ENCODE measurements around the gene NDOR1. TPM values are rescaled to one million over a fixed set of nuclear protein-coding genes. Genes with fewer than 3 reads are reported as not detected.

NDOR1 gene
- polyA plus RNA-seq, 2 of the 4 experiments (the other 2 are of a cell fraction), result 5.6 to 19.5 TPM

DNA sequence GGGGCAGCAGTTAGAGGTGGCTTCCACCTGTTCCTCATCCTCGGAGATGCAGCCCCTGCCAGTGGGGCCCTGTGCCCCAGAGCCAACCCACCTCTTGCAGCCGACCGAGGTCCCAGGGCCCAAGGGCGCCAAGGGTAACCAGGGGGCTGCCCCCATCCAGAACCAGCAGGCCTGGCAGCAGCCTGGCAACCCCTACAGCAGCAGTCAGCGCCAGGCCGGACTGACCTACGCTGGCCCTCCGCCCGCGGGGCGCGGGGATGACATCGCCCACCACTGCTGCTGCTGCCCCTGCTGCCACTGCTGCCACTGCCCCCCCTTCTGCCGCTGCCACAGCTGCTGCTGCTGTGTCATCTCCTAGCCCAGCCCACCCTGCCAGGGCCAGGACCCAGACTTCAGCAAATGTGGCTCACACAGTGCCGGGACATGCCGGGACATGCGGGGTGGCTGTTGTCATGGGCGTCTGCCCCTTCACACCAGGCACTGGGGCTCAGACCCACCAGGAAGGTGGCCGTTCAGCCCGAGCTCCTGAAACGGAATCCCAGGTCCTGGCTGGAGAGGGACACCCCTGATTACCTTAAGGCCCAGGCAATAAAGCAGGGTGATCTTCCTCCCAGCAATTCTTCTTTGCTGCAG, 20.3 kb downstream of the NDOR1 start:
- peak overlapping the region; percentile 63 to 89; a peak in 5 of 6 replicates for H3K27ac ChIP-seq
- H3K4me3 ChIP-seq, result no peak overlapping the region
- DNase-seq (ENCODE audit: low read depth in 1 of 2, low spot score in 1 of 2), result no peak
- H3K9me3 ChIP-seq, result no peaks in the 10 kb centered on the region
- peaks cover 69% of the 10 kb centered on the region for H3K4me1 ChIP-seq
- POLR2A ChIA-PET, result interaction anchor here (0.6 to 3.5 kb wide), 4 partner anchors 15 to 65 kb away, joined by 3 to 27 read pairs (median 18); partner anchors contain the start of genes ANAPC2, SSNA1, TPRN and TUBB4B
- H3K4me2 ChIP-seq, result no peak overlapping the region
- 100% methylated on average over 6 of the region's 21 CpGs for WGBS (ENCODE audit: missing lambda C conversion rate)
- FAIRE-seq, result no peak
- TF ChIP-seq NFE2L2 (conservative IDR thresholded peaks at IDR 0.05; ENCODE audit: low read length) (no peak), JUN (IDR thresholded peaks at IDR 0.05) (no peak)
- CTCF ChIA-PET, result interaction anchor here (1.0 to 10.1 kb wide), 24 partner anchors 9 to 299 kb away, joined by 3 to 113 read pairs (median 8); partner anchors contain the start of genes ANAPC2, LRRC26, MAN1B1 and NDOR1
- ATAC-seq, result no peak

DNA sequence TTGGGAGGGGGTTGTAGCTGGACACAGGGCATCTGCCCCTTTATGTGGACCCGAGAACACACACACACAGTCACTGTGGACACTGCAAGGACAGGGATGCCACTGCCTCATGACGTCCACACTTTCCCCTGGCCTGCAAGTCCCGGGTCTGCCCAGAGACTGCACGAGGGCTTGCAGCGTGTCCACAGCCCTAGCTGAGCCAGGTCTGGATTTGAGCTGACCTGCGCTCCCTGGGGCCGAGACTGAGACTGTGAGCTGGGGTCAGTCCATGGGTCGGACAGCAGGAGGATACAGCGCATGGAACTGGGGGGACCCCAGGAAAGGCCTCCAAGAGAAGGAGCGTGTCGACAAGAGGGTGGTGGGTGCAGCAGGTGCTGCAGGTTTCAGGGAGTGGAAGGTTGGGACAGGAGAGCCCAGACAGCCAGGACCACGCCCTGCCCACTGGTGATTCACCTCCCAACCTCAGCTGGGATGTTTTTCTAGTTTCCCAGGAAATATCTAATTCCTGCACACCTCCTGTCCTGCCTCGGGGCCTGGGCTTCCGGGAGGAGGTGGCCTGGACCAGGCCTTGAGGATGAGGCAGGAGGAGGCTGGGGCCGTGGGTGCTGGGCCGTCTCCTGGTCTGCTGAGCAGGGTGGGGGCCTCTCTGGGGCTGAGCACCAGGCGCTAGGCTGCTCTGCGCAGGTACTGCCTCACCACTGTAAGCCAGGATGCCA, 21.0 kb downstream of the NDOR1 start:
- Histone ChIP-seq H3K4me3 (no peak overlapping the region), H3K9me3 (no peaks in the 10 kb centered on the region), H3K4me2 (peak overlapping the region; percentile 77), H3K27ac (peak overlapping the region; percentile 63 to 89), H3K4me1 (peaks cover 68% of the 10 kb centered on the region)
- 69% methylated on average over 14 of the region's 18 CpGs for WGBS (ENCODE audit: missing lambda C conversion rate)
- FAIRE-seq (no peak), ATAC-seq (peak; percentile 2 to 11; a peak in 4 of 6 replicates), DNase-seq (ENCODE audit: low read depth in 1 of 2, low spot score in 1 of 2) (peak in 1 of 2 experiments; percentile 52)
- CTCF ChIA-PET, result interaction anchor here (0.6 to 10.1 kb wide), 37 partner anchors 10 to 440 kb away, joined by 3 to 113 read pairs (median 6); partner anchors contain the start of genes ANAPC2, LRRC26, MAN1B1 and NDOR1
- POLR2A ChIA-PET, result interaction anchor here (0.6 to 3.5 kb wide), 4 partner anchors 14 to 66 kb away, joined by 3 to 27 read pairs (median 6); partner anchors contain the start of genes ANAPC2, SSNA1 and TUBB4B
- no peak for TF ChIP-seq MYC (IDR thresholded peaks at IDR 0.05; ENCODE audit: borderline replicate concordance, low read length)
- TF ChIP-seq PHF8 (IDR thresholded peaks at IDR 0.05; ENCODE audit: borderline replicate concordance, low read depth), result no peak
- no peak for TF ChIP-seq EHMT2 (IDR thresholded peaks at IDR 0.05; ENCODE audit: low read depth)
- TF ChIP-seq ZC3H11A (IDR thresholded peaks at IDR 0.05), result no peak
- no peak for TF ChIP-seq ZSCAN20 (CRISPR knock-in tag; IDR thresholded peaks at IDR 0.05)
- TF ChIP-seq CHD2 (IDR thresholded peaks at IDR 0.05; ENCODE audit: low read length, partially characterized antibody), result no peak
- TF ChIP-seq SMC3 (IDR thresholded peaks at IDR 0.05), result no peak
- TF ChIP-seq, protein P1, sequence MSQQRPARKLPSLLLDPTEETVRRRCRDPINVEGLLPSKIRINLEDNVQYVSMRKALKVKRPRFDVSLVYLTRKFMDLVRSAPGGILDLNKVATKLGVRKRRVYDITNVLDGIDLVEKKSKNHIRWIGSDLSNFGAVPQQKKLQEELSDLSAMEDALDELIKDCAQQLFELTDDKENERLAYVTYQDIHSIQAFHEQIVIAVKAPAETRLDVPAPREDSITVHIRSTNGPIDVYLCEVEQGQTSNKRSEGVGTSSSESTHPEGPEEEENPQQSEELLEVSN (IDR thresholded peaks at IDR 0.05; ENCODE audit: borderline replicate concordance, low read depth), result no peak
- TF ChIP-seq HOXB5 (CRISPR knock-in tag; IDR thresholded peaks at IDR 0.05), result no peak
- TF ChIP-seq, protein P2, sequence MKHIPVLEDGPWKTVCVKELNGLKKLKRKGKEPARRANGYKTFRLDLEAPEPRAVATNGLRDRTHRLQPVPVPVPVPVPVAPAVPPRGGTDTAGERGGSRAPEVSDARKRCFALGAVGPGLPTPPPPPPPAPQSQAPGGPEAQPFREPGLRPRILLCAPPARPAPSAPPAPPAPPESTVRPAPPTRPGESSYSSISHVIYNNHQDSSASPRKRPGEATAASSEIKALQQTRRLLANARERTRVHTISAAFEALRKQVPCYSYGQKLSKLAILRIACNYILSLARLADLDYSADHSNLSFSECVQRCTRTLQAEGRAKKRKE (CRISPR knock-in tag; IDR thresholded peaks at IDR 0.05; ENCODE audit: low read depth), result no peak
- TF ChIP-seq RNF2 (IDR thresholded peaks at IDR 0.05; ENCODE audit: borderline replicate concordance, low read depth), result no peak
- peak; percentile 55 for TF ChIP-seq ZFP36 (IDR thresholded peaks at IDR 0.05; ENCODE audit: borderline replicate concordance, partially characterized antibody)
- no peak for TF ChIP-seq FOSL2 (IDR thresholded peaks at IDR 0.05)
- peak; percentile 16; the same call in 1 of the 2 replicates for TF ChIP-seq FOSL2 (CRISPR knock-in tag; IDR thresholded peaks at IDR 0.05)
- 0 out of 2 replicates have a peak, but pooled peaks have one; percentile 9 for TF ChIP-seq POLR2A (IDR thresholded peaks at IDR 0.05; ENCODE audit: low read length)
- TF ChIP-seq, protein P3, sequence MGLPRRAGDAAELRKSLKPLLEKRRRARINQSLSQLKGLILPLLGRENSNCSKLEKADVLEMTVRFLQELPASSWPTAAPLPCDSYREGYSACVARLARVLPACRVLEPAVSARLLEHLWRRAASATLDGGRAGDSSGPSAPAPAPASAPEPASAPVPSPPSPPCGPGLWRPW (IDR thresholded peaks at IDR 0.05), result no peak
- TF ChIP-seq EHF (CRISPR knock-in tag; IDR thresholded peaks at IDR 0.05), result no peak
